GM19467 (cell line): ENCODE results near the gene ANKRD40.
"Not testable (repeated sequence)": the region's sequence is repeated elsewhere in the genome, so short reads cannot be mapped to it uniquely, and the experiment has no call there.

Source experiments
- ATAC-seq: cut with Tn5 transposase; IDR thresholded peaks from one replicate; pipeline ENCODE4 v1.9.1; 2021; ENCODE audit warnings: mild to moderate bottlenecking, moderate library complexity; ENCODE audit not compliant: unreplicated experiment

The ANKRD40 gene

DNA sequence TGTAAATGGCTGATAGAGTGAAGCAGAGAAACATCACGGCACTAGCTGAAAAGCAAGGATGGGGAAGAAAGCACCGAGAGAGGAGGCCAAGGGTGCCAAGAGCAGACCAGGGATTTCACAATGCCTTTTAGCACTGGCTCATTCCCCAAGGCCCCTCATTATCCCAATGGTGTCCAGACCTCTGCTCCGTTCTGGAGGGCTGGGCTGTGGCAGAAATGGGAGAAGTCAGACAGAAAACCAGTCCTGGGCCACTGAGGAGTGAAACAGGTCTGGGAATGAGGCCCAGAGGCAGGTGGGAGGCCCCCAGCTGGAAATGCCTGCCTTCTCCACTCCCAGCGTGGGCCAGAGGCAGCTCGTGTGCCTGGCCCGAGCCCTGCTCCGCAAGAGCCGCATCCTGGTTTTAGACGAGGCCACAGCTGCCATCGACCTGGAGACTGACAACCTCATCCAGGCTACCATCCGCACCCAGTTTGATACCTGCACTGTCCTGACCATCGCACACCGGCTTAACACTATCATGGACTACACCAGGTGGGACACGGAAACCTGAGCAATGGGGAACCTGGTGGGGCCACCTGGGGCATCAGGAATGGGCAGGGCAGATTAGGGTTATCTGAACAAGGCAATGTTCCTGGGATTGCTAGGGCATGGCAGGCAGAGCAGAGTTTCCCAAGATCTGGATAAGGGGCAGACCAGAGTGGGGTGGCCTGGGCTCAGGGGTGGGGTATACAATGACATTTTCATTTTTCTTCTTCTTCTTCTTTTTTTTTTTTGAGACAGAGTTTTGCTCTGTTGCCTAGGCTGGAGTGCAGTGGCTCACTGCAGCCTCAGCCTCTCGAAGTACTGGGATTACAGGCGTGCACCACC is 20.3 kb downstream of the ANKRD40 start:
- ATAC-seq: no peak

DNA sequence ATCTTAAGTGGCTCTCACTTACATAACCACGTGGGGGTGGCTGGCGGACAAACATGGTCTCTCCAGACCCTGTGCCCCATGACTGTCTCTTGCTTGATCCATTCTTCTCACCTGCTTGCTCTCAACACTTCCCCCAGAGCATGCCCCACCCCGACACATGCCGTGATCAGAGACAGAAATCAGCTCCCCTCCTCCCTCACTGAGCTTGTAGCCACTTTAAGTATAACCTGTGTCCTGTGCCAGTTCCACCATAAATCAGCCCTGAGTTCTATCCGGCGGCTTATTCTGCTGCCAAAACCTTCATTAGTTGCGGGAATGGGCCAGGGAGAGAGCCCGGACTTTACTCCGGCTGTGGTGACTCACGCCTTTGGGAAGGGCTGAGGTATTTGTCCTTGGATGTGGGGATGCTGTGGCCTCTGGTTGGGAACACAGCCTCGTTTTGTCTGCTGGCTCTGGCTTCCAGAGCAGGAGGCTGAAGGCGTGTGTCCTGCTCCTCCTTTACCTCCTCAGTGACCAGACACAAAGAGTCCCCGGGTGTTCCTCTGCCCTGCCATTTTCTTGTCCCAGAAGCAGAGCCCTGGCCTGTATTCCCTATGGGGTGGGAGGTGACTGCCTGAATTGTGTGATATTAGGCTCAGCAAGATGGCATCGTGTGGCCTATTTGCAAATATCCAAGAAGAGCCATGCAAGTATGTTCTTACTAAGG is 21.1 kb downstream of the ANKRD40 start:
- ATAC-seq: no peak

DNA sequence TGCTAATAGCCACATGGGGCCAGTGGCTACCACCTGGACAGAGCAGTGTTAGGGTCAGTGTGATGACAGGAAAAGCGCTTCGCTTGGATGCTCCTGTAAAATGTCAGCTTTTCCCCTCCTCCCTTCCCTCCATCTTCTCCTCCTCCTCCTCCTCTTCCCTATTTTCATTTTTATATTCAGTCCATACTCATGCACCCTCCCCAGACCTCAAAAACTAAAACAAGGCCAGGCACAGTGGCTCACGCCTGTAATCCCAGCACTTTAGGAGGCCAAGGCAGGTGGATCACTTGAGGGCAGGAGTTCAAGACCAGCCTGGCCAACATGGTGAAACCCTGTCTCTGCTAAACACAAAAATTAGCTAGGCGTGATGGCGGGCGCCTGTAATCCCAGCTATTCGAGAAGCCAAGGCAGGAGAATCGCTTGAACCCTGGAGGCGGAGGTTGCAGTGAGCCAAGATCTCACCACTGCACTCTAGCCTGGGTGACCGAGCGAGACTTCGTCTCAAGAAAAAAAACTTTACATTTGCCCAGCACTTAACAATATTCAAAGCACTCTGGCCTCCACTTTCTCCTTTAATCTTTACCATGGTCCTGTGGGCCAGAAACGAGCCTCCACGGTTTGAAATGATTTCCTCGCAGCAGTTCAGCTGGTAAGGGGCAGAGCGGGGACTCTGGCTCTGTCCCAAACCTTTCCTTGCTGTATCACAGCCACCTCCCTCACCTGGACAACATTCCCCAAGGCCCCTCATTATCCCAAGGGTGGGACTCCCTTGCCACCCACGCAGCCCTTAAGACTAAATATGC is 21.8 kb downstream of the ANKRD40 start:
- no peak for ATAC-seq

DNA sequence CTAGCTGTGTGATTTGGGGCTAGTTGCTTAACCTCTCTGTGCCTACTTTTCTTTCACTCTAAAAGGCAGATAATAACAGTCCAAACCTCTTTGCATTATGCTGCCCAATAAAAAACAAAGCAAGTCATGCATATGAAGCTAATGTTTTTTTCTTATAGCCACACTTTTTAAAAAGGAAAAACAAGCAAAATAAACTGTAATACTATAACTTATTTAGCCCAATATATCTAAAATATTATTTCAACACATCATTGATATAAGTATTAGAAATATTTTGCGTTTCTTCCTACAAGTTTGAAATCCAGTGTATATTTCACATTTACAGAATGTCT is 22.4 kb downstream of the ANKRD40 start:
- ATAC-seq: no peak

DNA sequence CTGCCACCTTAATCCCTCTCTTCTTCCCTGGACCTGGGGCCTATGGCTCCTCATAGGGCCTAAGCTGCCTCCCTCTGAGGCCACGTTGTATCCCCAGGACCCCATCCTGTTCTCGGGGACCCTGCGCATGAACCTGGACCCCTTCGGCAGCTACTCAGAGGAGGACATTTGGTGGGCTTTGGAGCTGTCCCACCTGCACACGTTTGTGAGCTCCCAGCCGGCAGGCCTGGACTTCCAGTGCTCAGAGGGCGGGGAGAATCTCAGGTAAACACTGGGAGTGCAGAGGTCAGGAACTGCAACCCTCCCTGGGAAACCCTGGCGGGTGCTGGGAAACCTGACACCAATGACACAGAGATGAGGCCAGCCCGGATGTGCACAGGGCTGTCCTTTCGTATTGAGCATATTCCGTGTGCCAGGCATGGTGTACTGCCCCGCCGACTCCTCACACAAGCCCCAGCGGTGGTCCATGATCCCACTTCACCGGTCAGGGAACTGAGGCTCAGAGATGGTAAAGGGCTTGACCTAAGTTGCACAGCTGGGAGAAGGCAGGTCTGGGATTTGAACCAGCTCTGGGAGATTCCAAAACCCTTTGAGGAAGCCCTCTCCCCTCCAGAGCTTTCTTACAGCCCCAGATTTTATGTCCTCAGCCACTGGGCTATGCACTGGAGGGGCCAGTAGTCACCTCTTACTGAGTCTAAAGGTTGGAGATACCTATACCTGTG is 22.9 kb downstream of the ANKRD40 start:
- ATAC-seq: no peak

DNA sequence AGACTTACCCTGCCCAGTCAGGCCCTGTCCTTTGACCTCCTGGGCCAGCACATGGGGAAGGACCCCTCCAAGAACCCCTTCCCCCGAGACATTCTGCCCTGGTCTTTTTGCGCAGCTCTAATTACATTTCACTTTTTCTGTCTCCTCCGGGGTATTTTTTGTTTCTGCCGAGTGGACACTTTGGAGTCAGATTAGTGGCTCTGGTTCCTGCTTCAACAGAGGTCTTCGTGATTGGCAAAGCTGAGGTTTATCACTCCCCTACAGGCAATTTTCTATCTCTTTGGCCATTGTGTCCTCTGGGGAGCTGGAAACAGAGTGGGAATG is 23.5 kb downstream of the ANKRD40 start:
- ATAC-seq: no peak

DNA sequence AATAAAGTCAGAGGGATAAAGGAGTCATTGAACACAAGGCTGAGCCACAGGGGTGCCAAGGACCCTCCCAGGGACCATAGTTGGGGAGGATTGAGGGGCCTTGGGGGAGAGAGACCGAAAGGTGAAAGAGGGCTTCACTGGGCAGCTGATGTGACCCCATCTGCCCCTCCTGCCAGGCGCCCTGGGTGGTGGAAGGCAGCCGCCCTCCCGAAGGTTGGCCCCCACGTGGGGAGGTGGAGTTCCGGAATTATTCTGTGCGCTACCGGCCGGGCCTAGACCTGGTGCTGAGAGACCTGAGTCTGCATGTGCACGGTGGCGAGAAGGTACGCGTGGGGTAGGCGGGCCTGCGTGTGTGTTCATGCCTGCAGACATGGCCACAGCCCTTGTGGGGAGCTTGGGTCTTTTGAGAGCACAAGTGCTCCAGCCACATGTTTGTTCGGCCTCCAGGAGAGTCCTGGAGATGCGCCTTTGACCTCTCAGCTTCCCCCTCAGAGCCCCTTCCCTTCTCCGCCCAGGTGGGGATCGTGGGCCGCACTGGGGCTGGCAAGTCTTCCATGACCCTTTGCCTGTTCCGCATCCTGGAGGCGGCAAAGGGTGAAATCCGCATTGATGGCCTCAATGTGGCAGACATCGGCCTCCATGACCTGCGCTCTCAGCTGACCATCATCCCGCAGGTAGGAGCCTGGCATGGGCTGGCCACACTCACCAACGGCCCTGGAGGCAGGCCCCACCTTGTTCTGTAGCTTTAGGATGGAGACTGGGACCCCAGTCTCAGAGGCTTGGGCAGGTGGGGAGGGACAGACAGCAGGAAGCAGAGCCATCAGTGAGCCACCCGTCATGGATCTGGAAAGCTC is 24.1 kb downstream of the ANKRD40 start:
- no peak for ATAC-seq

DNA sequence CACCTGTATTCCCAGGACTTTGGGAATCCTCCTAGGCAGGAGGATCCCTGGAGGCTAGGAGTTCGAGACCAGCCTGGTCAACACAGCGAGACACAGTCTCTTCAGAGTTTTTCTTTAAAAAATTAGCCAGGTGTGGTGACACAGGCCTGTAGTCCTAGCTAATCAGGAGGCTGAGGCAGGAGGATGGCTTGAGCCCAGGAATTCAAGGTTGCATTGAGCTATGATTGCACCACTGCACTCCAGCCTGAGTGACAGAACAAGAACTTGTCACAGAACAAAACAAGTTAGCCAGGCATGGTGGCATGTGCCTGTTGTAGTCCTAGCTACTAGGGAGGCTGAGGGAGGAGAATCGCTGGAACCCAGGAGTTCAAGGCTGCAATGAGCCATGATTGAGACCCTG is 24.8 kb downstream of the ANKRD40 start:
- ATAC-seq: no peak

DNA sequence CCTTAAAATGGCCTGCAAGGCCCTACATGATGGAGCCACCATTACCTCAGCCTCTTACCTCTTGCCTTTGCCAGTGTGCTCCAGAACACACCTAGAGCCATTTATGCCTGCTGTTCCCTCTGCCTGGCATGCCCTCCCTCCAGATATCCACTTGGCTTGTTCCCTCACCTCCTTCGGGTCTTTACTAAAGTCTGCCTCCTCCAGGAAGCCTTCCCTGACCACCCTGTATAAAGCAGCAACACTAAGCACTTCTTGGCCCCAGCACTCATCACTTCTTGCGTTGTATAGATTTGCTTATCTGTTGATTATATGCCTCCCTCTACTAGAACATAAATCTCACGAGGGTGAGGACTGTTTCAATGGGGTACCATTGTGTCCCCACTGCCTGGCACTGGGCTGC is 25.3 kb downstream of the ANKRD40 start:
- no peak for ATAC-seq

DNA sequence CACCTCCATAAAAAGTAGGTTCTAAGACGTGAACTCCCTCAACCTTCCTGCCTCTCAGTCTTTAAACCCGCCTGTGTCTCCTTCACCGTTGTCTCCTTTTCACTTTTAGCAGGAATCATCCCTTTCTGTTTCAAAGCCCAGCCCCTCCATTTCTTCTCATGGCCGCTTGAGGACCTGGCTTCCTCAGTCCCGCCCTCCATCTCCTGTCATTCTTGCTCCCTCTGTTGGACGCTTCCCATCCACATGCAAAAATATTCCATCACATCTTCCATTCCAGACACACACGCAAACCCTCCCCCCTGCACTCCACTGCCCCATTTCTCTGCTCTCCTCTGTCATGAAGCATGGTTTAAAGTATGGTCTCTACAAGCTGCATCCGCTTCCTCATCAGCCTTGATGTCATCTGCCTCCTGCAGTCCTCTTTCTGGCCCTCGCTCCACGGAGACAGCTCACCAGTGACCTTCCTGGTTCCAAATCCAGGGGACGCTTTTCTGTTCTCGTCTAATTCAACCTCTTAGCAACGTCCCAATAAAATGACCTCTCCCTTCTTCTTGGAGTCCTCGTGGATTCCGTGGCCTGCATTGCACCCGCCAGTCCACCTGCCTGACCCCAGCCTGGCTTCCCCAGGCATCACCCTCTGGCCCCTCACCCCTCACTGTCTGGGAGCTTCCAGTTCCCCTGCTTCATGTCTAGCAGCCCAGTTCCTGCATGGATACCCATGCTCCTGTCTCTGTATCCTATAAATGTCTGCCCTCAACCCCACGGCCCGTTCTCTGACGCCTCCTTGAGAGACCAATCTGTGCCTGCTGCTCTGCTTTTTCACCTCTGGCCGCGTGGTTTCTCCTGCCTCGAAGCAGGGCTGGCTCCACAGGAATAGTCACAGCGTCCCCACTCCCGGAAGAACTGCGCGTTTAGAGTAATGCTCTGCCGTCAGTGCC is 26.2 kb downstream of the ANKRD40 start:
- ATAC-seq: no peak

DNA sequence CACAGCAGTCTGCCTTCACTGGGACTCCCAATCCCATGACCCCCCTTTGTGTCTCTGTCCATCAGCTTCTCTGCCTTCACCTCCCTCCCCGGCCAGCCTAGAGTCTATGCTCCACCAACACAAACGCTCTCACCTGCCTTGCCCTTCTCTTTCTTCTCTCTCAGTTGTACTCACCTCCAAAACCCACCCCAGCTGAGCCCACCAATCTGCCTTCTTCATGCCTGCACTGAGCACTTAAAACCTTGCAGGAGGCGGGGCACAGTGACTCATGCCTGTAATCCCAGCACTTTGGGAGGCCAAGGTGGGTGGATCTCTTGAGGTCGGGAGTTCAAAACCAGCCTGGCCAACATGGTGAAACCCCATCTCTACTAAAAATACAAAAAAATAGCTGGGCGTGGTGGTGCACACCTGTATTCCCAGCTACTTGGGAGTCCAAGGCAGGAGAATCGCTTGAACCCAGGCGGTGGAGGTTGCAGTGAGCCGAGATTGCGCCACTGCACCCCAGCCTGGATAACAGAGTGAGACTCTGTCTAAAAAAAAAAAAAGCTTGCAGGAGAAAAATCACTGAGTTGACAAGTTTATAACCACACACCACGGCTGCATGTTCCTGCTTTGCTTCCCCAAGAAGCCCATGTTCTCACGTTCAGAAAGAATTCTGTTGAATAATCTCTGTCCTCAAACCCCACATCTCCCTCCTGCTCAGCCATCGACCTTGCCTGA is 27.0 kb downstream of the ANKRD40 start:
- ATAC-seq: not testable (repeated sequence)

DNA sequence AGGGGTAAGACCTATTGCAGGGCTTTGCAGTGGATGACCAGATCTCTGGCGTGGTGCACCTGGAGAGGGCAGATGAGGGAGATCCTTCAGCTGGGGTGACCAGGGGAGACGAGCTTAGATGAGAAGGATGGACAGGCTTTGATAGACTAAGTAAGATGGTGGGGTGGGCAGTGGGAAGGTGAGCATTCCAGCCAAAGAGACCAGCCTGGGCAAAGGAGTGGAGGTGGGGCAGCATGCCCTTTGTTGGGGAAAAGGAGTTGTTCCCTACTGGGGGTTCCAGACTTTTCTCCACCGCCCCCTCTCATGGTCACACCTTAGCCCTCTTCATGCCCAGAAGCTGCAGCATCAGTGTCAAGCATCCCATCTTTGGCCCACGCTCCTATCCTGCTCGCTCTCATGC is 27.6 kb downstream of the ANKRD40 start:
- ATAC-seq: no peak

DNA sequence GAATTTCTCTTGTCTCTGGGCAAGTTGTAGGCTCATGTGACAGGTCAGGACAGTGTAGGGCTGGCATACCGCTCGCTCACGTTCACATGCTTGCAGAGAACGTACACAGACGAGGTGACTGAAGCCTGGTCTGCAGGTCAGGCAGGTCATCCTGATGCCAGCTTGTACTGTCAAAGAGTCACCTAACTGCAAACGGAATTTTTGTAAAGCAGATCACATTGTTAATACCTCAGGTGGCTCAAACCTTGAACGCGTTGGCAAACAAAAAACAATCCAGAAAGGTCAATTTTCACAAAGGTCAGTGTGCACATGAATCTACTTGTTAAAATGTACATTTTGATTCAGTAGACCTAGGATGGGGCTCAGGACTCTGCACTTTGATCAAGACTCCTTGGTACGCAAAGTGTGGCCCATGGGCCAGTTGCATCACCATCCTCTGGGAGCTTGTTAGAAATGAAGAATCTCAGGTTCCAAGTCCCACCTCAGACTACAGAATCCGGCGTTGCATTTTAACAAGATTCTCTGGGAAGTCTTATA is 28.6 kb downstream of the ANKRD40 start:
- ATAC-seq: no peak

DNA sequence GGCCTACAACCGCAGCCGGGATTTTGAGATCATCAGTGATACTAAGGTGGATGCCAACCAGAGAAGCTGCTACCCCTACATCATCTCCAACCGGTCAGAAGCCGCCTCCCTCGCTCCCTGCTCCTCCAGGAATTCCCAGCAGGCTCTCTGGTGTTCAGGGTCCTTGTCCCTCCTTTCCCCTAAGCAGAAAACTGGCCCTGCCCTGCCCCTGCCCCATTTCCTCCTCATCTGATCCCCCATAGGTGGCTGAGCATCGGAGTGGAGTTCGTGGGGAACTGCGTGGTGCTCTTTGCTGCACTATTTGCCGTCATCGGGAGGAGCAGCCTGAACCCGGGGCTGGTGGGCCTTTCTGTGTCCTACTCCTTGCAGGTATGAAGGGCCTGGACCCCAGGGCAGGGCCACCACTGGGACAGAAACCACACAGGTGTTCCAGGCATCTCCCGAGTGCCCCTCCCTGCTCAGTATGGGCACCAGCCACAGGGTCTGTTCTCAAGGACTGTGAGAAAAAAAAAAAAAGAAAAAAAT is 29.8 kb downstream of the ANKRD40 start:
- no peak for ATAC-seq

DNA sequence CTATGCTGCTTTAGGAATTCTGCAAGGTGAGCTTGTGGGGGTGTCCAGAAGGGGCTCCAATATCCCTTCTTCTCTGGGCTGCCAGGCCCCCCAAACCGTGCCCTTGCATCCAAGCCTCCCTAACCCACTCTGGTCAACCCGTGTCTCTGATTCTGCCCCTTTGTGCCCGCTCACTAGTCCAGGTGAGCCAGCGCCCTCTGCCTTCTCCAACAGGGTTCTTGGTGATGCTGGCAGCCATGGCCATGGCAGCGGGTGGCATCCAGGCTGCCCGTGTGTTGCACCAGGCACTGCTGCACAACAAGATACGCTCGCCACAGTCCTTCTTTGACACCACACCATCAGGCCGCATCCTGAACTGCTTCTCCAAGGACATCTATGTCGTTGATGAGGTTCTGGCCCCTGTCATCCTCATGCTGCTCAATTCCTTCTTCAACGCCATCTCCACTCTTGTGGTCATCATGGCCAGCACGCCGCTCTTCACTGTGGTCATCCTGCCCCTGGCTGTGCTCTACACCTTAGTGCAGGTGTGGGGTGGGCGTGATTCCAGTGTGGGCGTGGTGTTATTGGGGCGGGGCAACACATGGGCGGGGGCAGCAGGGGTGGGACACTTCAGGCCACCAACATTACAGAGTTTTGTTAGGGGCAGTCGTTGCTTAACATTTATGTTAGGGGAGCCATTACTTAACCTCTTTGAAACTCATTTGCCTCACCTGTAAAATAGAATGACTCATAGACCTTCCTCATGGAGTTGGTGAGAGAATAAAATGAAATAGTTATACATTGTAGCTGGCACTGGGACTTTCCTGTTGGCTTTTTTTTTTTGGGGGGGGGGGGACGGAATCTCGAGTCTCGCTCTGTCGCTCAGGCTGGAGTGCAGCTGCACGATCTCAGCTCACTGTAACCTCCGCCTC is 31.4 kb downstream of the ANKRD40 start:
- ATAC-seq: no peak

DNA sequence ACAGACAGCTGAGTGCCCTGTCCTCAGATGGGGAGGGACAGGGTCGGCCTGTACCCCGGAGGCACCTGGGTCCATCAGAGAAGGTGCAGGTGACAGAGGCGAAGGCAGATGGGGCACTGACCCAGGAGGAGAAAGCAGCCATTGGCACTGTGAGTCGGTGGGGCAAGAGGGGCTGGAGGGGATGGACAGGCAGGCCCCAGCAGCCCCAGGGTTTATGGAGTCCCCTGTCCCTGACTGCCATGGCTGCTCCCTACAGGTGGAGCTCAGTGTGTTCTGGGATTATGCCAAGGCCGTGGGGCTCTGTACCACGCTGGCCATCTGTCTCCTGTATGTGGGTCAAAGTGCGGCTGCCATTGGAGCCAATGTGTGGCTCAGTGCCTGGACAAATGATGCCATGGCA is 32.1 kb downstream of the ANKRD40 start:
- no peak for ATAC-seq

DNA sequence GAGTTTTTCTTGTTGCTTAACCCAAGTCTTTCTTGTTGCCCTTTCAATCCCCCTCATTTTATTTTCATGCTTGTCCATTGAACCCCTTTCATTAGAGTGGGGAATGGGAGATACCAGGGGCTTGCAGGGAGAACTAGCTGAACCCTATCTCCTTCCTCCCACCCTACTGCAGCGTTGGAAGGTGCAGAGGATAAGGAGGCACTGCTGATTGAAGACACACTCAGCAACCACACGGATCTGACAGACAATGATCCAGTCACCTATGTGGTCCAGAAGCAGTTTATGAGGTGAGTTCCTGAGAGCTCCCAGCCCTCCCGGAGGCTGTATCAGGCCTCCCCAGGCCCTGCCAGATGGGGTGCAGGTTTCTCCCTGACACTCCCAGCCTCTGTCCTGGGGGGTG is 32.5 kb downstream of the ANKRD40 start:
- no peak for ATAC-seq
